A204.1 (cell line): Measurements from ENCODE around the gene ADGRE2.

Experiments
- FAIRE-seq: peaks from 2 replicates; lab custom pipeline; 2012; peaks lifted over from hg19 to GRCh38; lab: Jason Lieb, UNC

The ADGRE2 gene

GRCh38 chr19:14733574-14733973, 44.8 kb downstream of the ADGRE2 start:
- FAIRE-seq: no peak

GRCh38 chr19:14732510-14732909, 45.9 kb downstream of the ADGRE2 start:
- FAIRE-seq: no peak

- no peak for FAIRE-seq
Observed at GRCh38 chr19:14731200-14731599, 47.2 kb downstream of the ADGRE2 start.

GRCh38 chr19:14728595-14728994, 49.8 kb downstream of the ADGRE2 start:
- no peak for FAIRE-seq

GRCh38 chr19:14722127-14722526, 56.2 kb downstream of the ADGRE2 start:
- no peak for FAIRE-seq

- FAIRE-seq: no peak
Observed at GRCh38 chr19:14719162-14719561, 59.2 kb downstream of the ADGRE2 start.

- no peak for FAIRE-seq
Observed at GRCh38 chr19:14718522-14719116, 59.7 kb downstream of the ADGRE2 start.

GRCh38 chr19:14715841-14716240, 62.5 kb downstream of the ADGRE2 start:
- FAIRE-seq: no peak

- no peak for FAIRE-seq
Observed at GRCh38 chr19:14704450-14704849, 73.9 kb downstream of the ADGRE2 start.

- no peak for FAIRE-seq
Observed at GRCh38 chr19:14703833-14704232, 74.5 kb downstream of the ADGRE2 start.

GRCh38 chr19:14700711-14701375, 77.5 kb downstream of the ADGRE2 start:
- FAIRE-seq: no peak

GRCh38 chr19:14699641-14700040, 78.7 kb downstream of the ADGRE2 start:
- FAIRE-seq: no peak

- FAIRE-seq: no peak
Observed at GRCh38 chr19:14695471-14695870, 82.9 kb downstream of the ADGRE2 start.

- no peak for FAIRE-seq
Observed at GRCh38 chr19:14694641-14695266, 83.6 kb downstream of the ADGRE2 start.

GRCh38 chr19:14689598-14690503, 88.5 kb downstream of the ADGRE2 start, which contains the start of gene ZNF333:
ZNF333 (plus strand) TSS chr19:14690048; CDS start chr19:14693492, 3,444 bp downstream.
- FAIRE-seq: no peak

GRCh38 chr19:14686411-14686810, 91.9 kb downstream of the ADGRE2 start:
- no peak for FAIRE-seq

GRCh38 chr19:14683439-14683838, 94.9 kb downstream of the ADGRE2 start:
- no peak for FAIRE-seq
